ENCODE results near the gene CCND1.
A peak's percentile ranks its signal among the peaks of the same experiment; 100 is the strongest.
"Not testable (repeated sequence)": the region's sequence is repeated elsewhere in the genome, so short reads cannot be mapped to it uniquely, and the experiment has no call there.

Gene CCND1

GRCh38 chr11:69667619-69668604 is 27.0 kb downstream of the CCND1 start:
- DNase-seq = no peak

- no peak for DNase-seq
Observed at GRCh38 chr11:69669486-69669885, 28.5 kb downstream of the CCND1 start.

GRCh38 chr11:69670158-69670845 is 29.3 kb downstream of the CCND1 start:
- peak; percentile 74 to 75 for DNase-seq

- DNase-seq = no peak
Observed at GRCh38 chr11:69671734-69672465, 30.9 kb downstream of the CCND1 start.

DNA sequence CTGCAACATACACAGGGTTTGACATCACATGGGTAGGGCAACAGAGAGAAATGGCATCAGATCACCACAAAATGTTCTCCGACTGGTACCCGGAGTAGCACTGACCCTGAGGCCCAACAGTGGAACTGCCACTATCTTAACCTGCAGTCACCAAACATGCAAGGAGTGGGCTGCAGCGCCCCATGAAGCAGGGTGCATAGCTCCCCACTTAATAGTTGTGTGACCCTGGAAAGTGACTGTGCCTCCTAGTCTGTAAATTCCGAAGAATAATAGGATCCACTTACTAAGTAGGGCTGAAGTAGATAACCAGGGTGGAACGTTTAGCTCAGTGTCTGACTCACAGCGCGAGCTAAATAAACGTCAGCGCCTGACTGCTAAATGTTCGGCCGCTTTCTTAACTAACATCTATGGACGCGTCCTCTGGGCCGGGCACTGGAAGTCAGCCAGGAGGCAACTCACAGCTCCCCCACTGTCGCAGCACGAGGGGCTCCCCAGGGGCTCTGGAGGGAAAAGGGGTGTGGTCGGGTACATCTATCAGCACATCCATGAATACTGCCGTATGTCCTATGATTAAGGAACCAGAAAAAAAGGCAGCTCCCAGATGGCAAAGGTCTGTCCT is 33.4 kb downstream of the CCND1 start:
- DNase-seq = no peak

GRCh38 chr11:69674886-69675714 is 34.1 kb downstream of the CCND1 start, which contains the start of gene LTO1:
Gene LTO1 (minus strand): TSS chr11:69675353. CDS start chr11:69675239, 114 bp downstream.
- DNase-seq = peak; percentile 89 to 90

DNA sequence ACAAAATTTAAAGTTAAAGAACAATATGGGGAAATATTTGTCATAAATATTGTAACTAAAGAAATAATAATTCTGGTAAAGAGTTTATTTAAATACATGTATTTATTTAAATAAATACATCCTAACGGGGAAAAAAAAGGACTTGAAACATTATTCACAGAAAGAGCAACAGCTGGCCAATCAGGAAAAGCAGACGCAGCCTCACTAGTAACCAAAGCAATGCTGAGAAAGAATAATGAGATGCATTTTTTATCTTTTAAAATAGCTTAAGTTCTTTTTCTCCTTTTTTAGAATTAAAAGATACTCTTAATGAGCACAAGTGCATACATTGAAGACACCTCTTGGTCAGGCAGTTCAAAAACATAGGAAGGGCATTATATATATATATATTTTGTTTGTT is 36.8 kb downstream of the CCND1 start:
- no peak for DNase-seq

DNA sequence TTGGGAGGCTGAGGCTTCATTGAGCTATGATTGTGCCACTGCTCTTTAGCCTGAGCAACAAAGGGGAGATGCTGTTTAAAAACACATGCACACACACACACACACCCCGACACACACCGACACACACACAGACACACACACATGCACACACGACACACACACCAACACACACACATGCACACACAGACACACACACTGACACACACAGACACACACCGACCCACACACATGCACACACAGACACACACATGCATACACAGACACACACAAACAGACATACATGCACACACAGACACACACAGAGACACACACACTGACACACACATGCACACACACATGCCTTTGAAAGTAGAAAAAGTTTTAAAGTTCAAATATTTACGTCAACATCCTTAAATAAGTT is 39.7 kb downstream of the CCND1 start:
- DNase-seq = no peak

DNA sequence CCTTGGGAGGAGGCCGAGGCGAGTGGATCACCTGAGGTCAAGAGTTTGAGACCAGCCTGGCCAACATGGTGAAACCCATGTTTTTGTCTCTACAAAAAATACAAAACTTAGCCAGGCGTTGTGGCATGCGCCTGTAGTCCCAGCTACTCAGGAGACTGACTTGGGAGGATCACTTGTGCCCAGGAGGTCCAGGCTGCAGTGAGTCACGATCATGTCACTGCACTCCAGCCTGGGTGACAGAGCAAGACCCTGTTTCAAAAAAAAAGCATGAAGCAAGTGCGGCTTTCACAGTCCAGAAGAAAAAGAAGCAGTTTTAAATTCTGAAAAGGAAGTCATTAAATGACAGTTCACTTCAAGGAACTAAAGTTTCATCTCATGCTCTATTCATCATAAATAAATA is 41.3 kb downstream of the CCND1 start:
- DNase-seq = no peak

- no peak for DNase-seq
Observed at GRCh38 chr11:69682681-69683326, 41.8 kb downstream of the CCND1 start.

DNA sequence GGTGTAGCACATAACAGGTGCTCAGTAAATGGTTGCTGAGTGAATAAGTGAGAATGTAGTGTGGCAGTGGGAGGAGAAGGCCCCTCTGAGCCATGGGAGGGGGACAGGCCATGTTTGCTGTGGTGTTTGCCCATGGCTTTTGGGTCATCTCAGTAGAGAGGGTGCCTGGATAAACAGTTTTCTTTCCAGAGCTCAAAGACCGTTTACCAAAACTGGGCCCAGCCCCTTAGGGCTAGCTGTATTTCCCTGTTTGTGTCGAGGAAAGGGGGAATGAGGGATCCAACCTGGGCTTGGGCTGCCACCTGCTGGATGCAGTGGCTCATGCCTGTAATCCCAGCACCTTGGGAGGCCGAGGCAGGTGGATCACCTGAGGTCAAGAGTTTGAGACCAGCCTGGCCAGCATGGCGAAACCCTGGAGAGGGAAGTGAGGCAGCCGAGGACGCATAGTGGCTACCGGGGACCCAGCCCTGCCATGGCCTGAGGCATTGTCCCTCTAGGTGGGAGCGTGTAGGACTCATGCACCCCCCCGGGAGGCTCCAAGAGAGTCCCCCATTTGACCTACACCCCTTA is 42.9 kb downstream of the CCND1 start:
- no peak for DNase-seq

DNA sequence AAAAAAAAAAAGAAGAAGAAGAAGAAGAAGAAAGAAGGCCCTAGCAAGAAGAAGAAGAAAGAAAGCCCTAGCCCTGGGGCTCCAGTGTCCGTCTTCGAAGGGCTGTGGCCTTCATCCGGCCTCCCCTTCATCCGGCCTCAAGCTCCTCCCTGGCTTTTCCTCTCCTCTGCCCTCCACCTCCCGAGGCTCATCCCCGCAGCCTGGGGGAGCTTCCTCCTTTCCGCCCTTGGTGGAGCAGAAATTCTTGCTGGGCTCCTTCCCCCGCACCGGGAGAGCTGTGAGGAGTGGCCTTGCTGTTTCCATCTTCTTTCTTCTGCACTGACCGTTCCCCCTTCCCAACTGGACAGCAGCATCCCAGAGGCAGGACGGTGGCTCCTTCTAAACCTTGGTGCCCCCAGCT is 43.7 kb downstream of the CCND1 start:
- no peak for DNase-seq

DNA sequence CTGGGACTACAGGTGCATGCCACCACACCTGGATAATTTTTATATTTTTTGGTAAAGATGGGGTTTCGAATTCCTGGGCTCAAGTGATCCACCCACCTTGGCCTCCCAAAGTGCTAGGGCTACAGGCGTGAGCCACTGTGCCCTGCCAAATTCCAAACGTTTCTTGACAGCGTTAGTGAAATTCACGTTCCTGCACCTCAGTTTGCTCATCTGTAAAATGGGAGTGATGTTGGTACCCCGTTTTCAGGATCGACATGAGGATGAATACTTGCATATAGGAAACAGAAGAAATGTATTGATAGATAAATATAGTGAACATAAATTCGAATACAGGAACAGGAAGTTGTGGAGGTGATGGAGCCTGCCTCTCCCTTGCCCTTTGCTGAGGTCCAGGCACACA is 44.4 kb downstream of the CCND1 start:
- DNase-seq = no peak

DNA sequence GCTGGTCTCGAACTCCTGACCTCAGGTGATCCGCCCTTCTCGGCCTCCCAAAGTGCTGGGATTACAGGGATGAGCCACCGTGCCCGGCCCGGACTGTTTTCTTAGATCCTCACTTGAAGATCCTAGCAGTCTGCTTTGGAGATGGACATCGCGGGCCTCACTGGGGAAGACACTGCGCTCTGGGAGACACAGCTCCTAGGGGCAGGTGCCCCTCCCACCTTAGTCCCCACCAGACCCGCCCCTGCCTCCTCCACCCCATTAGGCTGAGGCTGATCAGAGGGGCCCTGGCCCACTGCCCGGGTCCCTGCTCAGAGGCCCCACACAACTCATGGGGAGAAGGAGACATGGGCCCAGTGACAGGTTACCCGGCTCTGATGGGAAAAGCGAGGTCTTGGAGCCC is 45.5 kb downstream of the CCND1 start:
- DNase-seq = no peak

- no peak for DNase-seq
Observed at GRCh38 chr11:69686856-69687255, 45.9 kb downstream of the CCND1 start.

GRCh38 chr11:69687969-69688771 is 47.2 kb downstream of the CCND1 start:
- DNase-seq = not testable (repeated sequence)

DNA sequence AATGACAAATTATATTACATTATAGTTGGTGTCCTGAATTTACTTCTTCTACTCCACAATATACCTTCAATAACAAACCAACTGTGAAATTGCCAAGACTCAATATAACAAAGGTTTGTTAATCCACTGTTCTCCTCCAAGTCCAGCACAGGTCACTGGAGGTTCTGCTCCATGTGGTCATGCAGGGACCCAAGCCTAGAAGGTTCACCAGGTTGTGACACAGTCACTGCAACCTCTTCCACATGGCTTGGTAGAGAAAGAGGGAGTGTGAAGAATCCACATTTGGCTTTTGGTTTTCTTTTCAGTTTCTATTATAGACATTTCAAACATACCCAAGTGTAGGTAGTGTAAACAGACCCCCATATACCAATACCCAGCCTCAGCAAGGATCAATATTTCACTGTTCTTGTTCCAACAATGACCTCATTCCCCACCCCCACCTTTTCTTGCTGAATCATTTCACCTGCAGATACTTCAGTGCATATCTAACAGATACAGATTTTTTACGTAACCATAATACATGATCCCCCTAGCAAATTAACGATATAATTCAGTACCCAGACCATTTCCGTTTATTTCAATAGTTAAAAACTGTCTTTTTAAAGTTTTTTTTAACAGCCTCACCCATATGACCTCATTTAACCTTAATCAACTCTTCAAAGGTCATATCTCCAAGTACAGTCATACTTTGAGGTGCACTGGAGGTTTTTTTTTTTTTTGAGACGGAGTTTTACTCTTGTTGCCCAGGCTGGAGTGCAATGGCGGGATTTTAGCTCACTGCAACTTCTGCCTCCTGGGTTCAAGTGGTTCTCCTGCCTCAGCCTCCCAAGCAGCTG is 48.7 kb downstream of the CCND1 start:
- no peak for DNase-seq

GRCh38 chr11:69691463-69691862 is 50.5 kb downstream of the CCND1 start:
- DNase-seq = no peak

- no peak for DNase-seq
Observed at GRCh38 chr11:69692422-69692821, 51.5 kb downstream of the CCND1 start.

All from Kasumi-1 (cell line).